ENCODE measurements around the gene YPEL2. TPM values are rescaled to one million over a fixed set of nuclear protein-coding genes. Genes with fewer than 3 reads are reported as not detected.

Gene YPEL2
- total RNA-seq, 5 donors from 2014 or later (not counting 1 experiment from before 2014, with no cell fraction given), result 29.7 to 58.5 (median 52.0) TPM

DNA sequence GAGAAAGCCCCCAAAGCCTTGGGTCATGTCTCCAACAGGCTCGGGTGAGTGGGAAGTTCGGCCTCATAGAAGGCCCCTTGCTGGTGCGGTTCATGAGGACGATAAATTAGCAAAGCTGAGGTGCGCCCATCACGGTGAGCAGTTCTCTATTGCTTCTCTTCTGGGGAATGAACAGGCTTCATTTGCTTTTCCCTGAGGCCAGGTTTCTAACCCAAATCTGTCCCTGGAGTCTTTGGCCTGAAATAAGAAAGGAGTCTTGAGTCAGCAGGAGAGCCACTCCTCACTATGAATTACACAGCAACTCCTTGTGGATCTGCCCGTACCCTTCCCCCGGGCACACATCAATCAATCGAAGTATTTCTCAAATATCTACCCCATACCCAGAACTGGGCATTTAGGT lies 94.6 kb downstream of the YPEL2 start:
- Mint-ChIP-seq H3K4me3 (no peak overlapping the region), H3K27me3 (no peaks in the 10 kb centered on the region), H3K4me1 (peaks cover 7 to 9% (median 8%) of the 10 kb centered on the region in 3 donors), H3K36me3 (no peaks in the 10 kb centered on the region), H3K9me3 (no peaks in the 10 kb centered on the region), H3K27ac (no peak overlapping the region)
- Histone ChIP-seq H3K27me3 (replicated peaks in 1 of 2; ENCODE audit: control insufficient read depth in 2 of 2, extremely low read depth in 1 of 2, insufficient read depth in 2 of 2, low read length in 1 of 2) (peaks cover 0 to 2% of the 10 kb centered on the region in 2 experiments), H3K36me3 (ENCODE audit: control insufficient read depth in 2 of 2, extremely low read depth in 1 of 2, insufficient read depth in 1 of 2, low read length in 1 of 2) (no peaks in the 10 kb centered on the region), H3K4me3 (ENCODE audit: control insufficient read depth in 1 of 2, extremely low read depth in 1 of 2, low read length in 1 of 2) (no peak overlapping the region), H3K9me3 (no peaks in the 10 kb centered on the region), H3K27ac (ENCODE audit: low read length) (no peak overlapping the region), H3K4me1 (ENCODE audit: control insufficient read depth in 1 of 2, extremely low read depth in 1 of 2, insufficient read depth in 2 of 2, low read length in 2 of 2) (no peaks in the 10 kb centered on the region)
- 92% methylated on average over 6 of the region's 9 CpGs for WGBS (ENCODE audit: insufficient coverage)
- DNase-seq, result no peak
- ChIA-PET CTCF (interaction anchor here in 1 of 2 donors (1.0 kb wide), 1 partner anchor 96 kb away, joined by 5 read pairs; no protein-coding TSS in a partner anchor), POLR2A (interaction anchor here in 1 of 2 donors (0.5 kb wide), 1 partner anchor 24 kb away, joined by 4 read pairs; no protein-coding TSS in a partner anchor)
- no peak for ATAC-seq (replicated peaks in 1 of 4)

DNA sequence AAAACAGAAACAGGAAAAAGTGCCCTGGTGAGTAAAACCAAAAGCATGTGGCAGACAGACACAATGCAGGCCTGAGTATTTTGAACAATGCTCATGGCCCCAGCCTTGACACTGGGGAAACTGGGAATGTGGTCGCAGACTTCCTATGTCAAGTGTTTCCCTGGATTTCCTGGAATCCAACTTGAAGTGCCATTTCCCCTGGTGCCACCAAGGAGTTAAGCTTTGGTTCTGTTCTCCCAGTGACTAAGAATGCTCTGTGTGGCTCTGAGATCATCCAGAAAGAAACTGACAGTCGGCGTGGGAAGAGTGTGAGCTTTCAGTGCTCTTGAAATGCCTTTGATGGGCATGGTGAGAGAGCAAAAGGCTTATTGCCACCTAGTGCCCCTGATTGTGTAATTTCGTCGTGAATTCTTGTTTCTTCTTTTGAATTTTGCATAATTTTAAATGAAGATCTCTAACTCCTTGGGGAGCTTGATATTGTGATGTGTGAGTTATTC lies 96.0 kb downstream of the YPEL2 start:
- Histone ChIP-seq H3K9me3 (no peaks in the 10 kb centered on the region), H3K36me3 (ENCODE audit: control insufficient read depth in 2 of 2, extremely low read depth in 1 of 2, insufficient read depth in 1 of 2, low read length in 1 of 2) (no peaks in the 10 kb centered on the region), H3K27me3 (replicated peaks in 1 of 2; ENCODE audit: control insufficient read depth in 2 of 2, extremely low read depth in 1 of 2, insufficient read depth in 2 of 2, low read length in 1 of 2) (peaks cover 0 to 2% of the 10 kb centered on the region in 2 experiments), H3K4me3 (ENCODE audit: control insufficient read depth in 1 of 2, extremely low read depth in 1 of 2, low read length in 1 of 2) (no peak overlapping the region), H3K27ac (ENCODE audit: low read length) (no peak overlapping the region), H3K4me1 (ENCODE audit: control insufficient read depth in 1 of 2, extremely low read depth in 1 of 2, insufficient read depth in 2 of 2, low read length in 2 of 2) (no peaks in the 10 kb centered on the region)
- CTCF ChIA-PET, result interaction anchor here in 1 of 2 donors (1.0 to 1.7 kb wide), 4 partner anchors 12 to 117 kb away, joined by 3 to 13 read pairs (median 8); no protein-coding TSS in a partner anchor
- Mint-ChIP-seq H3K36me3 (peaks cover under 1% of the 10 kb centered on the region), H3K4me1 (peaks cover 7 to 9% (median 8%) of the 10 kb centered on the region in 3 donors), H3K9me3 (peaks cover under 1 to 3% (median 3%) of the 10 kb centered on the region in 3 donors), H3K4me3 (no peak overlapping the region), H3K27ac (peak overlapping the region in 1 of 2 donors; percentile 28), H3K27me3 (no peaks in the 10 kb centered on the region)
- ATAC-seq (replicated peaks in 1 of 4) (peak in 2 of 4 experiments; percentile 24 to 59), DNase-seq (peak in 1 of 35 experiments; percentile 25)
- WGBS (ENCODE audit: insufficient coverage), result 58% methylated on average over 1 of the region's 5 CpGs
- POLR2A ChIA-PET, result interaction anchor here in 1 of 2 donors (0.6 kb wide), 1 partner anchor 345 kb away, joined by 3 read pairs; no protein-coding TSS in a partner anchor

DNA sequence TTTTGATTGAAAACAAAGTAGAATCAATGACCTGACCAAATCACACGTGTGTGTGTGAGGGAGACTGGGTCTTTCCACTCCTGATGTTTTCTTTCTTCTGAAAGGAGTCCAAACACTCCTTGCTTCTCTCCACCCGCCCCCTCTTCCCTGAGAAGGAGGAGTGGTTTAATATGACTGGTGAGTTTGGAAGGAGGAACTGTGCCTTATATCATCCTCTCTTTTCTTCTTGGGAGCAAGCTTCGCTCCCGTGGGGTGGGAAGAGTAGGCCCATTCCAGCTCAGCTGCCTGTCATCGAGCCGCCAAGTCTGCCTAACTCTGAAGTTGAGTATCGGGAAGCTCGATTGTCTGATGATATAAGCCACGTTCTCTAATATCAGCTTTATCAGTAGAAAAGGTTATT lies 96.5 kb downstream of the YPEL2 start:
- Histone ChIP-seq H3K4me3 (ENCODE audit: control insufficient read depth in 1 of 2, extremely low read depth in 1 of 2, low read length in 1 of 2) (no peak overlapping the region), H3K36me3 (ENCODE audit: control insufficient read depth in 2 of 2, extremely low read depth in 1 of 2, insufficient read depth in 1 of 2, low read length in 1 of 2) (no peaks in the 10 kb centered on the region), H3K27ac (ENCODE audit: low read length) (no peak overlapping the region), H3K27me3 (replicated peaks in 1 of 2; ENCODE audit: control insufficient read depth in 2 of 2, extremely low read depth in 1 of 2, insufficient read depth in 2 of 2, low read length in 1 of 2) (peaks cover 0 to 2% of the 10 kb centered on the region in 2 experiments), H3K4me1 (ENCODE audit: control insufficient read depth in 1 of 2, extremely low read depth in 1 of 2, insufficient read depth in 2 of 2, low read length in 2 of 2) (no peaks in the 10 kb centered on the region), H3K9me3 (no peaks in the 10 kb centered on the region)
- Mint-ChIP-seq H3K27ac (no peak overlapping the region), H3K27me3 (no peaks in the 10 kb centered on the region), H3K36me3 (peaks cover 4% of the 10 kb centered on the region), H3K4me3 (no peak overlapping the region), H3K9me3 (peaks cover 5 to 8% (median 7%) of the 10 kb centered on the region in 3 donors), H3K4me1 (peaks cover 7 to 9% (median 8%) of the 10 kb centered on the region in 3 donors)
- no CpG with 5 or more reads among the region's 9 CpGs for WGBS (ENCODE audit: insufficient coverage)
- DNase-seq (no peak), ATAC-seq (replicated peaks in 1 of 4) (no peak)
- CTCF ChIA-PET, result interaction anchor here (0.6 to 1.7 kb wide), 6 partner anchors 11 to 117 kb away, joined by 3 to 13 read pairs (median 6); no protein-coding TSS in a partner anchor
- POLR2A ChIA-PET, result interaction anchor here in 1 of 2 donors (0.6 kb wide), 1 partner anchor 346 kb away, joined by 3 read pairs; no protein-coding TSS in a partner anchor

DNA sequence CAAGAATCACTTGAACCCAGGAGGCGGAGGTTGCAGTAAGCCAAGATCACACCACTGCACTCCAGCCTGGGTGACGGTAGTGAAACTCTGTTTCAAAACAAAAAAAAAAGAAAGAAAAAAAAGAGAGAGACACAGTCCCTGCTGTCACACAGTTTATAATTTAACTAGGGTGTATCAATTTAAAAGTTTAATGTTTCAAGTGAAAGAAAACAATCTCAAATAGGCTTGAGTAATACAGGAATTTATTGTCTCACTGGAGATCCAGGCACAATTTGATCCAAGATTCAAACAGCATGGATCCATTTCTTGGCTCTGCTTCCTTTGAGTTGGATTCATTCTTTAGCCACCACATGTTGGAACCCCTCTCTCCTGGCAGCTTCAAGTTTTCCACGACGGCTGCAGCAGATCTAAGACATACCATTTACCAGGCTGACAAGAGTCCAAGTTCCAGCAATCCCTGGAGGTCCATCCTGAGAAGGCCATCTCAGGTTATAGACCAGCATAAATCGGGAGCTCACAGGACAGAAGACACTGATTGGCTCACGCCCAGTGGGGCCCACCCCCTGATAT lies 97.5 kb downstream of the YPEL2 start:
- Histone ChIP-seq H3K4me1 (ENCODE audit: control insufficient read depth in 1 of 2, extremely low read depth in 1 of 2, insufficient read depth in 2 of 2, low read length in 2 of 2) (no peaks in the 10 kb centered on the region), H3K9me3 (no peaks in the 10 kb centered on the region), H3K4me3 (ENCODE audit: control insufficient read depth in 1 of 2, extremely low read depth in 1 of 2, low read length in 1 of 2) (no peak overlapping the region), H3K27ac (ENCODE audit: low read length) (no peak overlapping the region), H3K27me3 (replicated peaks in 1 of 2; ENCODE audit: control insufficient read depth in 2 of 2, extremely low read depth in 1 of 2, insufficient read depth in 2 of 2, low read length in 1 of 2) (peaks cover under 1 to 2% of the 10 kb centered on the region in 2 experiments), H3K36me3 (ENCODE audit: control insufficient read depth in 2 of 2, extremely low read depth in 1 of 2, insufficient read depth in 1 of 2, low read length in 1 of 2) (no peaks in the 10 kb centered on the region)
- Mint-ChIP-seq H3K9me3 (peaks cover 5 to 8% (median 7%) of the 10 kb centered on the region in 3 donors), H3K27ac (no peak overlapping the region), H3K27me3 (no peaks in the 10 kb centered on the region), H3K36me3 (peaks cover 4% of the 10 kb centered on the region), H3K4me1 (peaks cover 7 to 9% (median 8%) of the 10 kb centered on the region in 3 donors), H3K4me3 (no peak overlapping the region)
- DNase-seq (no peak), ATAC-seq (replicated peaks in 1 of 4) (no peak)
- ChIA-PET POLR2A (no interaction called here), CTCF (interaction anchor here (1.1 to 1.2 kb wide), 2 partner anchors 99 to 117 kb away, joined by 3 read pairs; no protein-coding TSS in a partner anchor)
- WGBS (ENCODE audit: insufficient coverage), result 90% methylated on average over 2 of the region's 6 CpGs

DNA sequence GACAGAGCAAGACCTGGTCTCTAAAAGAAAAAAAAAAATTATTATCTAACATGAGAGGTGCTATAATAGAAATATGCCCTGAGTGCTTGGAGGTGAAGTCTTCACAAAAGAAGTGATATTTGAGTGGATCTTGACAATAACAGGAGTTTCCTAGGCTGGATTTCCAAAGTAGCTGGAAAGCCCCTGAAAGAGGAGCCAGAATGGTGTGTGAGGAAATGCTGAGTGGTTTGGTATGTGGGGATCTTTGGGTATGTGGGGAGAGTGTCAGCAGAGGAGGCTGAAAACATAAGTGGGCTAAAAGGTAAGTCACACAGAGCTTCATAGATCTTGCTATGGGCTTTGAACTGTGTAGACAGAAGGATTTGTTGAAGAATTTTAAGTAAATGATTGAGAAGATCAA lies 100.1 kb downstream of the YPEL2 start:
- no peak overlapping the region for H3K4me3 Mint-ChIP-seq
- POLR2A ChIA-PET, result no interaction called here
- no peak for ATAC-seq (replicated peaks in 1 of 4)
- Histone ChIP-seq H3K27ac (ENCODE audit: low read length) (no peak overlapping the region), H3K4me3 (ENCODE audit: control insufficient read depth in 1 of 2, extremely low read depth in 1 of 2, low read length in 1 of 2) (no peak overlapping the region), H3K9me3 (no peaks in the 10 kb centered on the region), H3K27me3 (replicated peaks in 1 of 2; ENCODE audit: control insufficient read depth in 2 of 2, extremely low read depth in 1 of 2, insufficient read depth in 2 of 2, low read length in 1 of 2) (peaks cover 0 to 2% of the 10 kb centered on the region in 2 experiments), H3K36me3 (ENCODE audit: control insufficient read depth in 2 of 2, extremely low read depth in 1 of 2, insufficient read depth in 1 of 2, low read length in 1 of 2) (no peaks in the 10 kb centered on the region), H3K4me1 (ENCODE audit: control insufficient read depth in 1 of 2, extremely low read depth in 1 of 2, insufficient read depth in 2 of 2, low read length in 2 of 2) (no peaks in the 10 kb centered on the region)
- peaks cover 5 to 8% (median 7%) of the 10 kb centered on the region in 3 donors for H3K9me3 Mint-ChIP-seq
- H3K36me3 Mint-ChIP-seq, result peaks cover 4% of the 10 kb centered on the region
- no peak for DNase-seq
- no peaks in the 10 kb centered on the region for H3K27me3 Mint-ChIP-seq
- no peak overlapping the region for H3K27ac Mint-ChIP-seq
- CTCF ChIA-PET, result interaction anchor here in 1 of 2 donors (0.7 to 1.0 kb wide), 2 partner anchors 11 to 45 kb away, joined by 3 to 7 read pairs; no protein-coding TSS in a partner anchor
- peaks cover 9 to 17% (median 12%) of the 10 kb centered on the region in 3 donors for H3K4me1 Mint-ChIP-seq

DNA sequence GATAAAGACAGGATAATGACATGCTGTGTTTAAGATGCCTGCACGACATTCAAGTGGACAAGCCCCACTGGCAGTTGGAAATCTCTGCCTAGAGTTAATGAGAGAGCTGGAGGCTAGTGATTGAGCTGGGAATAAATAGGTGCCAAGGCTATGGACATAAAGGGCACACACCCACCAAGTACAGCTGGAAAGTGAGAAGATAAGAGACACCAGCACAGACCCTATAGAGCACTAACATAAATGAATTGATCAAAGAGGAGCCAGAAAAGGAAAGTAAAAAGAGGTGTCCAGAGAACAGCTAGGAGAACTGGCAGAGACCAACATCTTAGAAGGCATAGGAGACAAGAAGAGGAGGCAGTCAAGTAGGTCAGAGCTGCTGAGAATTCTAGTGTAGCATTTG lies 101.2 kb downstream of the YPEL2 start:
- Histone ChIP-seq H3K4me1 (ENCODE audit: control insufficient read depth in 1 of 2, extremely low read depth in 1 of 2, insufficient read depth in 2 of 2, low read length in 2 of 2) (no peaks in the 10 kb centered on the region), H3K27me3 (replicated peaks in 1 of 2; ENCODE audit: control insufficient read depth in 2 of 2, extremely low read depth in 1 of 2, insufficient read depth in 2 of 2, low read length in 1 of 2) (peaks cover 2 to 7% of the 10 kb centered on the region in 2 experiments), H3K36me3 (ENCODE audit: control insufficient read depth in 2 of 2, extremely low read depth in 1 of 2, insufficient read depth in 1 of 2, low read length in 1 of 2) (no peaks in the 10 kb centered on the region), H3K4me3 (ENCODE audit: control insufficient read depth in 1 of 2, extremely low read depth in 1 of 2, low read length in 1 of 2) (no peak overlapping the region), H3K9me3 (no peaks in the 10 kb centered on the region), H3K27ac (ENCODE audit: low read length) (no peak overlapping the region)
- Mint-ChIP-seq H3K9me3 (peaks cover 5 to 8% (median 7%) of the 10 kb centered on the region in 3 donors), H3K27me3 (no peaks in the 10 kb centered on the region), H3K4me1 (peaks cover 4 to 12% (median 5%) of the 10 kb centered on the region in 3 donors), H3K27ac (no peak overlapping the region), H3K4me3 (no peak overlapping the region), H3K36me3 (peaks cover 4% of the 10 kb centered on the region)
- CTCF ChIA-PET, result interaction anchor here in 1 of 2 donors (0.8 kb wide), 1 partner anchor 122 kb away, joined by 3 read pairs; no protein-coding TSS in a partner anchor
- DNase-seq, result no peak
- no CpG with 5 or more reads among the region's 1 CpG for WGBS (ENCODE audit: insufficient coverage)
- ATAC-seq (replicated peaks in 1 of 4), result no peak
- POLR2A ChIA-PET, result interaction anchor here in 1 of 2 donors (0.6 kb wide), 1 partner anchor 44 kb away, joined by 3 read pairs; no protein-coding TSS in a partner anchor
